HG02678 (cell line): ENCODE data around the gene CHM.
"Not testable (repeated sequence)": the region's sequence is repeated elsewhere in the genome, so short reads cannot be mapped to it uniquely, and the experiment has no call there.

Experiments used
- ATAC-seq: cut with Tn5 transposase; IDR thresholded peaks from one replicate; pipeline ENCODE4 v1.9.1; 2021; ENCODE audit warnings: mild to moderate bottlenecking, moderate library complexity; ENCODE audit not compliant: unreplicated experiment

Gene CHM, protein sequence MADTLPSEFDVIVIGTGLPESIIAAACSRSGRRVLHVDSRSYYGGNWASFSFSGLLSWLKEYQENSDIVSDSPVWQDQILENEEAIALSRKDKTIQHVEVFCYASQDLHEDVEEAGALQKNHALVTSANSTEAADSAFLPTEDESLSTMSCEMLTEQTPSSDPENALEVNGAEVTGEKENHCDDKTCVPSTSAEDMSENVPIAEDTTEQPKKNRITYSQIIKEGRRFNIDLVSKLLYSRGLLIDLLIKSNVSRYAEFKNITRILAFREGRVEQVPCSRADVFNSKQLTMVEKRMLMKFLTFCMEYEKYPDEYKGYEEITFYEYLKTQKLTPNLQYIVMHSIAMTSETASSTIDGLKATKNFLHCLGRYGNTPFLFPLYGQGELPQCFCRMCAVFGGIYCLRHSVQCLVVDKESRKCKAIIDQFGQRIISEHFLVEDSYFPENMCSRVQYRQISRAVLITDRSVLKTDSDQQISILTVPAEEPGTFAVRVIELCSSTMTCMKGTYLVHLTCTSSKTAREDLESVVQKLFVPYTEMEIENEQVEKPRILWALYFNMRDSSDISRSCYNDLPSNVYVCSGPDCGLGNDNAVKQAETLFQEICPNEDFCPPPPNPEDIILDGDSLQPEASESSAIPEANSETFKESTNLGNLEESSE

DNA sequence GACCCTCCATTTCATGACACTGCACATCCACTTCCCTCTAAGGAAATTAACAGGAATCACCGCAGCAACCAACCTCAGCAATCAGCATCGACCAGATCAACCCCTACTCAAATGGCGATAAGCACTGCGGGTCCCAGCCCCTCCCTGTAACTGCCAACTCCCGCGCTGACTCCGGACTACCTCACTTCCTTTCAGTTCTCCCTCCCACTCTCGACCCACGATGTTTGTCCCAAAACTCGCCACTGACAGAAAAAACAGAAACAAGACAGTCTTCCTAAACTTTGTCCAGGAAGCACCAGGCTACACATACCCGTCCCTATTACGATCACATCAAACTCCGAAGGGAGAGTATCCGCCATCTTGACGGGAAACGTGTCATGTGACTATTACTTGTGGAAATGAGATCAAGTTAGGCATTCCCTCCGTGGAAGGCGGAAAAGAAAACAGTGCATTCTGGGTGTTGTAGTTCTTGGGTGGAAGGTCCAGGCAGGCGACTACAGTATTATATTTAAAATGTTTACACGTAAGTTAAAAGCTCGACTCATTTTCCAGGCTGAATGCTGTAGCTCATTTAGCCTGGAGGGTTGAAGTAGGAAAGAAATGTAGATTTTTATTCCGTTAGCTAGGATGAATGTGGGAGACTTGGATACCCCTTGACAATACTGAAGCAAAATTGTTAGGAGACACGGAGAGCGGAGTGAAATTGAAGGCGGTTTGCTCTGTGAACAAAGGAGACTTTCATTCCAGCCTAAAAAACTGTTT lies at the start of gene CHM:
Gene CHM (minus strand): TSS at position 385 of the 762 bp plus-strand sequence. CDS start 26 bp downstream, at position 359.
- ATAC-seq = peak; percentile 99

- ATAC-seq = no peak
These were observed 31.3 kb upstream of the CHM start for GRCh38 chrX:86078650-86079049.

GRCh38 chrX:86066998-86067397 lies 19.6 kb upstream of the CHM start:
- no peak for ATAC-seq

GRCh38 chrX:86061407-86061806 lies 14.0 kb upstream of the CHM start:
- ATAC-seq = no peak

DNA sequence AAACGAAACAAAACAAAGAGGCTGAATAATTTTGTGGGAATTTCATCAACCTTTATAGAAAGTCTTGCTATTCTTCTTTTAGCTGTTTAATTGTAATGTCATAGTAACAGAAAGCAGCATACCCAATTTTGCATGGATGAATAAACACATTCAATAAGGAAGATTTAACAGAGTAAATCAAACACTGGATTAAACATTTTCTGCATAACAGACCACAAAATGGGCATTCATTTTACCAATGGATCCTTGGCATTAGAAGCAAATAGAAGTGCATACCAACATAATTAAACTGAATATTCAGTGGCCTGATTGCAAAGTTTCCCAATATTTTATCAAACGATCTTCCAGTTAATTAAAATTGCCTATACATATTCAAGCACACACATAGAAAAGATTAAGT lies 4.4 kb upstream of the CHM start:
- ATAC-seq = no peak

DNA sequence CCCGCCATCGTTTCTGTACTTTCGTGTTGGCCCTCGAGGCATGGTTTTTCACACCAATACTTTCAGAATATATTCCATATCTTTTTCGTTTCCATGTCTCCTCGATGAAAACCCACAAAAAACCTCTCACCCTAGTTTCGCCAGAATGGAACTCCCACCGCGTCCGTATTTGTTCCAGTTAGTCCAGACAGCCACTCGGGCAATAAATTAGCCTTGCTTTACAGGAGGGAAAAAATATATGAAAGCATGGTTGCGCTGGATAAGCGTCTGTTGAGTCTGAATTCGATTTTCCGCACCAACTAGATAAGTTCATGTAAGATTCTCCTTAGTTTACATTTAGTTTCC lies 550 bp upstream of the CHM start:
- ATAC-seq = no peak

DNA sequence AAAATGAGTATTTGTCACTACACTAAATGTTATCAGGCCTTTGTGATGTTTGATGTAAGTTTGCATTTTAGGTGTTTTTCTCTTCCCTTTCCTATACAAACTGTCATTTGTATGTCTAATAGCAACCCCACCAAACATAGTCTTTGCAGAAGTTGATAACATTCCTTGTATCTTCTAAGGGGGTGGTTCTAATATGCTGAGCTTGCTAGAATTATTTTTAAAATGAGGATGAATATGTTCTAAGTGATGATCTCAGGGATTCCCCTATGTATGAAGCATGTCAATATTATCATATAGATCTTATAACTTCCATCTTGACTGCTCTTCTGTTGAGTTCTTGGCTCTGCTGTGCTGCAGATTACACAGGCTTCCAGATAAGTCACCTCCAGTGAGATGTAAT lies 3.1 kb downstream of the CHM start:
- ATAC-seq = no peak

GRCh38 chrX:86039625-86040568 lies 7.5 kb downstream of the CHM start:
- ATAC-seq = no peak

GRCh38 chrX:86033385-86033784 lies 14.0 kb downstream of the CHM start:
- ATAC-seq = no peak

DNA sequence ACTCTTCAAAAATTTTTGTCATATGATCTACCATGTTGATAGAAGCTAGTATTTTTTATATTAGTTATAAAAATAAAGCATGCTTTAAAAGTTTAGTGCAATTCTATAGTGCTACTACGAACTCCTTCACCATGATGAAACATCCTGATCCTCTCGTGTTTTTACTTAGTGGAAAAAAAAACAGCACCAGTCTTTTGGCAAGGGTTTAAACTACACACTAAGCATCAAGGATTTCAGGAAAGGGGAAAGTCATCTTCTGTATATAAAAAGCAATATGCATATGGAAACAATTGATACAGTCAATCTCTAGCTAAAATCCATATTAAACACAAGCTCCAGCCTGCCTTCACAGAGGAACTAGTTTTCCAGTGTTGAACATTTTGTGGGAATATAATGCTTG lies 18.7 kb downstream of the CHM start:
- ATAC-seq = no peak

DNA sequence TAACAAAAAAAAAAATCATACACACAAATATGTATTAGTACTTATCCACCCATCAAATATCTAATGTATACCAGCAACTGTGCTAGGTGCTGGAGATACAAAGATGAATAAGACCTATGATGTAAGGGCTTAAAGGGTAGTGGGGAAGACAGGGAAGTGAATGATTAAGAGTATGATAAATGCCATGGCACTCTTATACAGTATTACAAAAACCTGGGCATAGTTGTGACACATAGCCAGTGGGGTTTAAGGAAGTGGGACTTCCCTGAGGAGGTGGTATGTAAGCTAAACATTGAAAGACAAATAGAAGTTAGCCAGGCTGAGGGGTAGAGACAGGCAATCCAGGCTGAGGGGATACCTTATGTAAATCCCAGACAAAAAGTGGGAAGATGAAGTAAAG lies 23.5 kb downstream of the CHM start:
- ATAC-seq = no peak

GRCh38 chrX:86021652-86022289 lies 25.6 kb downstream of the CHM start:
- ATAC-seq = no peak

GRCh38 chrX:86016139-86016538 lies 31.2 kb downstream of the CHM start:
- ATAC-seq = no peak

GRCh38 chrX:86014959-86015358 lies 32.4 kb downstream of the CHM start:
- not testable (repeated sequence) for ATAC-seq

DNA sequence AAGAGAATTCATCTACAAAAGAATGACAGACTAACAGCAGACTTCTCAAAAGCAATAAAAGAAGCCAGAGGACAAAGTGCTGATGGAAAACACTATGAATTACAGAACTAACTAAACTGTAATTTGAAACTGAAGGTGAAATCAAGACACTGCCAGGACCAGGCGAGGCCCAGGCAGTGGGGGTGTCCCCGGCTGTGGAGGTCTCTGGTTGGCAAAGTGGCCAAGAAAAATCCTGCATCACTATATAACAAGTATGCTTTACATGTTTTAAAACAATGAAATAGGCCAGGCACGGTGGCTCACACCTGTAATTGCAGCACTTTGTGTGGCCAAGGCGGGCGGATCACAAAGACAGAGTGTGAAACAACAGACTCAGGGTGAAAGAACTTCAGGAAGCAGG lies 32.9 kb downstream of the CHM start:
- no peak for ATAC-seq

GRCh38 chrX:86013792-86014191 lies 33.6 kb downstream of the CHM start:
- no peak for ATAC-seq

- ATAC-seq = no peak
These were observed 35.2 kb downstream of the CHM start for GRCh38 chrX:86012188-86012587.

DNA sequence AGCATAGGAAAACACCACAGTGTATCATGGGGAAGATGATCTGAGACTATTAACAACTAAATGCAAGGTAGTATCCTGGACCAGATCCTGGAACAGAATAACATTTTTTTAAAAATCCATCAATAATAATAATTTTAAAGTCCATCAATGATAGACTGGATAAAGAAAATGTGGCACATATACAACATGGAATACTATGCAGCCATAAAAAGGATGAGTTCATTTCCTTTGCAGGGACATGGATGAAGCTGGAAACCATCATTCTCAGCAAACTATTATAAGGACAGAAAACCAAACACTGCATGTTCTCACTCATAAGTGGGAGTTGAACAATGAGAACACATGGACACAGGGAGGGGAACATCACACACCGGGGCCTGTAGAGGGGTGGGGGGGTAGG lies 37.6 kb downstream of the CHM start:
- not testable (repeated sequence) for ATAC-seq

- ATAC-seq = not testable (repeated sequence)
These were observed 39.5 kb downstream of the CHM start for GRCh38 chrX:86007891-86008290.
